ENCODE data around the gene ALDH1L1. TPM values are rescaled to one million over a fixed set of nuclear protein-coding genes. Genes with fewer than 3 reads are reported as not detected.

The ALDH1L1 gene
- total RNA-seq, 1 donor from 2014 or later: 3.3 TPM

- Histone ChIP-seq H3K9me3 (no peaks in the 10 kb centered on the region), H3K27me3 (no peaks in the 10 kb centered on the region), H3K4me3 (no peak overlapping the region), H3K4me1 (no peaks in the 10 kb centered on the region), H3K27ac (no peak overlapping the region), H3K36me3 (no peaks in the 10 kb centered on the region)
- DNase-seq (no peak), ATAC-seq (no peak)
- TF ChIP-seq, protein P1, sequence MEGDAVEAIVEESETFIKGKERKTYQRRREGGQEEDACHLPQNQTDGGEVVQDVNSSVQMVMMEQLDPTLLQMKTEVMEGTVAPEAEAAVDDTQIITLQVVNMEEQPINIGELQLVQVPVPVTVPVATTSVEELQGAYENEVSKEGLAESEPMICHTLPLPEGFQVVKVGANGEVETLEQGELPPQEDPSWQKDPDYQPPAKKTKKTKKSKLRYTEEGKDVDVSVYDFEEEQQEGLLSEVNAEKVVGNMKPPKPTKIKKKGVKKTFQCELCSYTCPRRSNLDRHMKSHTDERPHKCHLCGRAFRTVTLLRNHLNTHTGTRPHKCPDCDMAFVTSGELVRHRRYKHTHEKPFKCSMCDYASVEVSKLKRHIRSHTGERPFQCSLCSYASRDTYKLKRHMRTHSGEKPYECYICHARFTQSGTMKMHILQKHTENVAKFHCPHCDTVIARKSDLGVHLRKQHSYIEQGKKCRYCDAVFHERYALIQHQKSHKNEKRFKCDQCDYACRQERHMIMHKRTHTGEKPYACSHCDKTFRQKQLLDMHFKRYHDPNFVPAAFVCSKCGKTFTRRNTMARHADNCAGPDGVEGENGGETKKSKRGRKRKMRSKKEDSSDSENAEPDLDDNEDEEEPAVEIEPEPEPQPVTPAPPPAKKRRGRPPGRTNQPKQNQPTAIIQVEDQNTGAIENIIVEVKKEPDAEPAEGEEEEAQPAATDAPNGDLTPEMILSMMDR (IDR thresholded peaks at IDR 0.05): no peak
- intact Hi-C loops (cut with DNase I): no loop called here
These were observed 67.2 kb downstream of the ALDH1L1 start for GRCh38 chr3:126113238-126113555.

DNA sequence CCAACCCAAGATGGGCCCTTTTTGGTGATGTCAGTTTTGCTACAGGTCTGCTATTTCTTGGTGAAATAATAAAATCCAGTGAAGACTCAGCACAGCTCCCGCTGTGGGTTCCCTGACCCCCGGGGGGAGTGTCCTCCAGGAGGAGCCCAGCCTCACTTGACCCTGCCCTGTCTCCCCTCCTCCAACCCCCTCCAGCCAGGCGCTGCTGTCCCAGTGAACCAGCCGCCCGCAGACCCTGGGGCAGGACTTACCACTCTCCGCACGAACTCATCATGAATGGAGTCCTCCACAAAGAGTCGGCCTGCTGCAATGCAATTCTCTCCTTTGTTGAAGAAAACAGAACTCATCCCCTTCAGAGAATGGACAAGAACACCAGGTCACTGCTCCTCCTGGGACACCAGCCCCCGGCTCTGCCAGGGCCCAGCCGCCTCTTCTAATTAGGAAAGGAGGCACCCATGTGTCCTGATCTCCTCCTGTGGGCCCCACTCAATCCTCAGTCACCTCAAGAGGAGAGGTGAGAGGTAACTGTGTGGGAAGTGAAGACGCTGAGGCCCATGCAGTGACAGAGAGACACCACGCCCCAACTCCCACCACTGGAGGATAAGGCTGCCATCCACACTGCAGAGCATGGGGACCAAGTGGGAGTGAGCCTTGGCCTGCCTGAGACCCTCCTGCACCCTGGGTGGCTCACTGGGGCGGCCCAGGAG, 67.7 kb downstream of the ALDH1L1 start:
- intact Hi-C loops (cut with DNase I): no loop called here

GRCh38 chr3:126111566-126112475, 68.6 kb downstream of the ALDH1L1 start:
- Histone ChIP-seq H3K4me1 (no peaks in the 10 kb centered on the region), H3K4me3 (no peak overlapping the region), H3K27me3 (no peaks in the 10 kb centered on the region), H3K36me3 (no peaks in the 10 kb centered on the region), H3K27ac (no peak overlapping the region), H3K9me3 (no peaks in the 10 kb centered on the region)
- no peak for DNase-seq
- no peak for ATAC-seq
- intact Hi-C loops (cut with DNase I): no loop called here
- TF ChIP-seq, protein P1 (IDR thresholded peaks at IDR 0.05): no peak

More for the DNA sequence above, 67.7 kb downstream of the ALDH1L1 start:
- Histone ChIP-seq H3K4me3 (no peak overlapping the region), H3K4me1 (no peaks in the 10 kb centered on the region), H3K27me3 (no peaks in the 10 kb centered on the region), H3K36me3 (no peaks in the 10 kb centered on the region), H3K9me3 (no peaks in the 10 kb centered on the region), H3K27ac (no peak overlapping the region)
- DNase-seq: no peak
- ATAC-seq: no peak
- TF ChIP-seq, protein P1 (IDR thresholded peaks at IDR 0.05): no peak

GRCh38 chr3:126111126-126111551, 69.2 kb downstream of the ALDH1L1 start:
- Histone ChIP-seq H3K9me3 (no peaks in the 10 kb centered on the region), H3K4me1 (no peaks in the 10 kb centered on the region), H3K27ac (no peak overlapping the region), H3K4me3 (no peak overlapping the region), H3K36me3 (no peaks in the 10 kb centered on the region), H3K27me3 (no peaks in the 10 kb centered on the region)
- no peak for DNase-seq
- ATAC-seq: no peak
- TF ChIP-seq, protein P1 (IDR thresholded peaks at IDR 0.05): no peak
- intact Hi-C loops (cut with DNase I): no loop called here

DNA sequence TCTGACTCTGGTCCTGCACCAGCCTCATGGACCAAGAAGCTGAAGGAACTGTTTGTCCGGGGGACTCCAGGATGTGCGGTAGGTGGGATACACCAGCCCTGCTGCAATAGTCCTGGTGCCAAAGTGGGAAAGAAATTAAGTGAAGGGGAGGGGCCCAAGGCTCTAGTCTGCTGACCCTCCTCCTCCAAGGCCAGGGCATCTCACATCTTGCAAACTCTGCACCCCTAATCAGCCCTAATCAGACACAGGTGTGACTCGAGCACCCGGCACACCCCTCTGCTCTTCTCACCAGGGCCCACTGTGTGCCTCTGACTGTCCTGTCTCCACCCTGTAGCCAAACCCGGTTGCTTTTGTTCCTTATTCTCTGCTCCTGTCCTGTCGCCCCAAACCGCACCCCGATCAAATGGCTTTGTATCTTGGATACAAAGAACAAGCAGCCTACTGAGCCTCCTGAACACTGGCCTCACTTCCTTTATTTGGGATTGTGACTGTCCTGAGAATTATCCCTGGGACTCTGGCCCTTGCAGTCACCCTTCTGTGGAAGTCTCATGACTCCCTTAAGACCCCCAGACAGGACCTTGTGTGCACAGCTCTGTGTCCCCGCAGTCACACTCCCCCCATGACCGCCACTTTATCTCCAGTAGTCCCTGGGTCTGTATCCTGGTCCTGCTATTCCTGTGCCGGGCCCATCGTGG, 69.8 kb downstream of the ALDH1L1 start:
- TF ChIP-seq, protein P1 (IDR thresholded peaks at IDR 0.05): no peak
- Histone ChIP-seq H3K27me3 (no peaks in the 10 kb centered on the region), H3K4me3 (no peak overlapping the region), H3K27ac (no peak overlapping the region), H3K36me3 (no peaks in the 10 kb centered on the region), H3K4me1 (no peaks in the 10 kb centered on the region), H3K9me3 (no peaks in the 10 kb centered on the region)
- intact Hi-C loops (cut with DNase I): no loop called here
- no peak for DNase-seq
- ATAC-seq: no peak
